Left kidney (tissue), 2 donors: ENCODE results near the gene RNF167. TPM values are rescaled to one million over a fixed set of nuclear protein-coding genes. Genes with fewer than 3 reads are reported as not detected.

Experiments
- DNase-seq: peaks from one replicate; pipeline ENCODE4 v3.0.0-alpha.2; 2013
- polyA plus RNA-seq: library from polyadenylated mRNA; unstranded; fragments of 120-200 nt; gene quantifications from one replicate; pipeline ENCODE4 v1.2.1, GENCODE V29; 2013; ENCODE audit not compliant: insufficient read length

Gene RNF167
- polyA plus RNA-seq, 1 donor: 136 TPM

GRCh38 chr17:4973256-4974114 is 33.4 kb downstream of the RNF167 start:
- DNase-seq: no peak

- DNase-seq: no peak
These were observed 34.1 kb downstream of the RNF167 start for GRCh38 chr17:4974115-4974670.

- DNase-seq: no peak
These were observed 38.7 kb downstream of the RNF167 start for GRCh38 chr17:4978726-4979125.

GRCh38 chr17:4980644-4981216 is 40.7 kb downstream of the RNF167 start:
- peak; percentile 77 for DNase-seq

GRCh38 chr17:4982305-4982704 is 42.2 kb downstream of the RNF167 start:
- DNase-seq: no peak

GRCh38 chr17:4986403-4986802 is 46.3 kb downstream of the RNF167 start:
- DNase-seq: no peak

GRCh38 chr17:4986951-4987766 is 47.1 kb downstream of the RNF167 start, which contains the start of gene CAMTA2:
TSS of gene CAMTA2 (minus strand) at chr17:4987675. CDS start at chr17:4986222, 1,453 bp downstream.
- DNase-seq: peak; percentile 80

- no peak for DNase-seq
These were observed 47.9 kb downstream of the RNF167 start for GRCh38 chr17:4987767-4988567.

- DNase-seq: no peak
These were observed 54.1 kb downstream of the RNF167 start for GRCh38 chr17:4994081-4994595.

Other genes with a start within 250 kb of the RNF167 start
- gene PELP1, start 236.1 kb upstream of the RNF167 start, polyA plus RNA-seq: 46.5 TPM
- 32.7 TPM for gene ARRB2, start 229.6 kb upstream of the RNF167 start, polyA plus RNA-seq
- 23.1 TPM for gene MED11, start 208.8 kb upstream of the RNF167 start, polyA plus RNA-seq
- gene ZMYND15, start 200.4 kb upstream of the RNF167 start, polyA plus RNA-seq: 0.32 TPM
- gene CXCL16, start 200.3 kb upstream of the RNF167 start, polyA plus RNA-seq: 9.5 TPM
- gene TM4SF5, start 168.4 kb upstream of the RNF167 start, polyA plus RNA-seq: 1.1 TPM
- 0.33 TPM for gene VMO1, start 153.9 kb upstream of the RNF167 start, polyA plus RNA-seq
- 4.1 TPM for gene GLTPD2, start 151.3 kb upstream of the RNF167 start, polyA plus RNA-seq
- gene PSMB6, start 144.1 kb upstream of the RNF167 start, polyA plus RNA-seq: 122 TPM
- gene PLD2, start 133.1 kb upstream of the RNF167 start, polyA plus RNA-seq: 44.5 TPM
- gene MINK1, start 106.9 kb upstream of the RNF167 start, polyA plus RNA-seq: 69.7 TPM
- 0.71 TPM for gene C17orf107, start 40.7 kb upstream of the RNF167 start, polyA plus RNA-seq
- 1.2 TPM for gene CHRNE, start 37.2 kb upstream of the RNF167 start, polyA plus RNA-seq
- gene GP1BA, start 8.0 kb upstream of the RNF167 start, polyA plus RNA-seq: 3.2 TPM
- gene SLC25A11, start 222 bp upstream of the RNF167 start, polyA plus RNA-seq: 65.3 TPM
- 323 TPM for gene PFN1, start 8.3 kb downstream of the RNF167 start, polyA plus RNA-seq
- gene ENO3, start 10.9 kb downstream of the RNF167 start, polyA plus RNA-seq: 23.4 TPM
- gene SPAG7, start 27.5 kb downstream of the RNF167 start, polyA plus RNA-seq: 87.8 TPM
- 31.7 TPM for gene CAMTA2, start 47.4 kb downstream of the RNF167 start, polyA plus RNA-seq
- gene INCA1, start 57.3 kb downstream of the RNF167 start, polyA plus RNA-seq: 8.8 TPM
- 83.5 TPM for gene KIF1C, start 57.7 kb downstream of the RNF167 start, polyA plus RNA-seq
- gene SLC52A1, start 95.2 kb downstream of the RNF167 start, polyA plus RNA-seq: 0.47 TPM
- gene ZFP3, start 138.2 kb downstream of the RNF167 start, polyA plus RNA-seq: 19.1 TPM
- gene ZNF232, start 171.6 kb downstream of the RNF167 start, polyA plus RNA-seq: 54.4 TPM
- gene USP6, start 175.8 kb downstream of the RNF167 start, polyA plus RNA-seq: 13.8 TPM